Right lobe of liver (tissue), 6 donors: Measurements from ENCODE around the gene AVPI1. TPM values are rescaled to one million over a fixed set of nuclear protein-coding genes. Genes with fewer than 3 reads are reported as not detected.

ENCODE experiments used
- ATAC-seq, 4 donors: fragments of 200-7000 bp; cut with Tn5 transposase; one replicate each; pipeline ENCODE4 v1.9.1; 2020; ENCODE audit warnings: mild to moderate bottlenecking in 4 of 4, moderate library complexity in 4 of 4
- DNase-seq, 3 donors: peaks; one replicate each; pipeline ENCODE4 v3.0.0-alpha.2; 2020
- H3K27ac ChIP-seq, 3 donors: fragments of 200-600 bp; one replicate each; pipeline ENCODE4 v1.8.0; 2022
- H3K27me3 ChIP-seq, 2 donors: fragments of 200-600 bp; one replicate each; pipeline ENCODE4 v1.8.0; 2022
- H3K36me3 ChIP-seq, 4 donors: fragments of 200-600 bp; sonication (generic) in 1 of 4; one replicate each; pipeline versions ENCODE4 v1.5.1 to v1.8.0; 2017 to 2022; ENCODE audit warnings: control low read depth in 1 of 4
- H3K4me1 ChIP-seq, 4 donors: fragments of 200-600 bp; sonication (generic) in 1 of 4; one replicate each; pipeline versions ENCODE4 v1.5.1 to v1.8.0; 2017 to 2022; ENCODE audit warnings: control low read depth in 1 of 4
- H3K4me3 ChIP-seq, 3 donors: fragments of 200-600 bp; one replicate each; pipeline ENCODE4 v1.8.0; 2022
- H3K9me3 ChIP-seq, 4 donors: fragments of 200-600 bp; sonication (generic) in 1 of 4; one replicate each; pipeline versions ENCODE4 v1.5.1 to v1.8.0; 2017 to 2022; ENCODE audit warnings: control low read depth in 1 of 4
- POLR2A ChIP-seq: fragments of 450-650 bp; IDR thresholded peaks from one replicate; pipeline ENCODE4 v1.6.1; 2017; ENCODE audit warnings: antibody characterized with exemption, mild to moderate bottlenecking
- WGBS: methylation state at CpG from one replicate; pipeline ENCODE4 v1.1.6; 2018; ENCODE audit warnings: low coverage, low lambda C conversion rate; ENCODE audit not compliant: insufficient coverage; ENCODE audit errors: missing lambda C conversion rate; 5-methylcytosine and 5-hydroxymethylcytosine counted together
- intact Hi-C, 2 donors: fragments of 100-400 bp; cut with DNase I; formaldehyde crosslinking; loops; one replicate each; pipeline versions ENCODE4 v1.11.2 to v1.14.1; 2022
- total RNA-seq, 6 experiments: library from RNA; depleted of rRNA in 2 of 6; stranded (reverse); fragments of >200 nt in 2 of 6; fragmentation: NEBNext Ultra II Directional in 3 of 6; extraction: Animal tissue kit (Norgen Biotek cat#: 25700) in 3 of 6; gene quantifications; one replicate each; pipeline versions ENCODE4 v1.1.0 to v1.2.4, GENCODE V29; 2016 to 2023
- TF ChIP-seq, protein P1 (sequence below), 4 donors: fragments of 200-600 bp in 3 of 4; fragments of 450-650 bp in 1 of 4; IDR thresholded peaks; one replicate each; pipeline versions ENCODE4 v1.5.1 to v1.8.0; 2016 to 2022; ENCODE audit warnings: antibody characterized with exemption in 4 of 4, mild to moderate bottlenecking in 2 of 4
- donor health status: DM: no; HTN: yes; CAD: no.
- donor health status: DM: no; HTN: no; CAD: no.
- donor health status: DM: no; HTN: no; CAD: no.
- donor health status: DM: no; HTN: yes; CAD: no.
- donor health status: DM: no; HTN: yes; CAD: no.

The AVPI1 gene
- total RNA-seq, 6 experiments from 2014 or later: 10.3 to 27.0 (median 20.2) TPM

DNA sequence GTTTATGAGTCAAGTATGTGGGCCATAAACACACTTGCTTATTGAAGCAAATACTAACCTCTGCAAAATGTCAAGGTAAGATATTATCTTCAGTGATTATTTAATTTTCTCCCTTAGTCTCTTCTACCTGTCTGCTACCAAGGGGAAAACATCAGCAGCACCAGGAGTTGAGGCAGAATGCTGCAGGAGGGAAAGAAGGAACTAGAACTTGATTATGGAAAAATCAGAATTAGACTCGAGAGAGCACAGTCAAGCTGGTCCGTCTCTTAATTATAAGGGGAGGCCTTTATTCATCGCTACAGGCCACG is 45.0 kb upstream of the AVPI1 start:
- TF ChIP-seq, protein P1, sequence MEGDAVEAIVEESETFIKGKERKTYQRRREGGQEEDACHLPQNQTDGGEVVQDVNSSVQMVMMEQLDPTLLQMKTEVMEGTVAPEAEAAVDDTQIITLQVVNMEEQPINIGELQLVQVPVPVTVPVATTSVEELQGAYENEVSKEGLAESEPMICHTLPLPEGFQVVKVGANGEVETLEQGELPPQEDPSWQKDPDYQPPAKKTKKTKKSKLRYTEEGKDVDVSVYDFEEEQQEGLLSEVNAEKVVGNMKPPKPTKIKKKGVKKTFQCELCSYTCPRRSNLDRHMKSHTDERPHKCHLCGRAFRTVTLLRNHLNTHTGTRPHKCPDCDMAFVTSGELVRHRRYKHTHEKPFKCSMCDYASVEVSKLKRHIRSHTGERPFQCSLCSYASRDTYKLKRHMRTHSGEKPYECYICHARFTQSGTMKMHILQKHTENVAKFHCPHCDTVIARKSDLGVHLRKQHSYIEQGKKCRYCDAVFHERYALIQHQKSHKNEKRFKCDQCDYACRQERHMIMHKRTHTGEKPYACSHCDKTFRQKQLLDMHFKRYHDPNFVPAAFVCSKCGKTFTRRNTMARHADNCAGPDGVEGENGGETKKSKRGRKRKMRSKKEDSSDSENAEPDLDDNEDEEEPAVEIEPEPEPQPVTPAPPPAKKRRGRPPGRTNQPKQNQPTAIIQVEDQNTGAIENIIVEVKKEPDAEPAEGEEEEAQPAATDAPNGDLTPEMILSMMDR (IDR thresholded peaks at IDR 0.05): peak in 1 of 4 donors; percentile 1
- TF ChIP-seq POLR2A: no peak
- Histone ChIP-seq H3K4me1 (peaks cover 0 to 3% (median 0%) of the 10 kb centered on the region in 4 donors), H3K4me3 (no peak overlapping the region), H3K27me3 (no peaks in the 10 kb centered on the region), H3K36me3 (no peaks in the 10 kb centered on the region), H3K9me3 (no peaks in the 10 kb centered on the region), H3K27ac (no peak overlapping the region)
- no peak for DNase-seq
- 55% methylated on average over 4 of the region's 4 CpGs for WGBS
- no peak for ATAC-seq
- intact Hi-C loops: loop anchor here in 1 of 2 donors (10.0 kb wide), 1 partner anchor 57 kb away; no protein-coding TSS in a partner anchor

DNA sequence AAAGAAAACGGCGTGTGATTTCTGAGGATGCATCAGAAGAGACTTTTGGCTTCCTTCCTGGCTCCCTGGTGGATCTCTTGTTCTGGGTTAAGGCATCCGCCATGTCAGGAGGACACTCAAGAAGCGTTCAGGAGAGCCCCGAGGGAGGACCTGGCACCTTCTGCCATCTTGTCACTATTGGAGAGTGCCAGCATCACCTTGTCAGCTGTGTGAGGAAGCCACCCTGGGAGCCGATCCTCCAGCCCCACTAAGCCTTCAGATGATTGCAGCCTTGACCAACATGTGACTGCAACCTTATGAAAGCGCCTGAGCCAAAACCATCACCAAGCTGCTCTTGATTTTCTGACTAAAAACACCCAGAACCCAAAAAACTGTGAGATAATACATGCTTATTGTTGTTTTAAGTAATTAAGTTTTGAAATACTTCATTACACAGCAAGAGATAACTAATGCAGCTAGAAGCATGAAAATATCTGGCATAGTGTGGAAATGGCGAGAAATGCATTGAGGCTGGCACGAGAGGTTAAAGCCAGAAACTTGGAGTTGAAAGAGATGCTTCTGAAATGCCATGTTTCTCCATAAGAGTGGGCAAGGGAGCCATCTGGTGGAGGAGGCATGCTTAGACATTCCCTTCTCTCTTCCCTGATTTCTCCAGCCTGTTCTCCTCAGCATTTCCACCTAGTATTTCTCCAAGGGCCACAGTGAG is 44.5 kb upstream of the AVPI1 start:
- H3K27ac ChIP-seq: no peak overlapping the region
- no peak overlapping the region for H3K4me3 ChIP-seq
- ATAC-seq: peak; percentile 89 to 92 (median 92)
- intact Hi-C loops: loop anchor here in 1 of 2 donors (10.0 kb wide), 1 partner anchor 57 kb away; no protein-coding TSS in a partner anchor
- no peaks in the 10 kb centered on the region for H3K27me3 ChIP-seq
- no peaks in the 10 kb centered on the region for H3K4me1 ChIP-seq
- 7% methylated on average over 2 of the region's 9 CpGs for WGBS
- H3K9me3 ChIP-seq: no peaks in the 10 kb centered on the region
- DNase-seq: peak; percentile 31 to 71 (median 49)
- no peaks in the 10 kb centered on the region for H3K36me3 ChIP-seq
- TF ChIP-seq, protein P1 (IDR thresholded peaks at IDR 0.05): peak; percentile 83 to 94 (median 86)
- TF ChIP-seq POLR2A: no peak

DNA sequence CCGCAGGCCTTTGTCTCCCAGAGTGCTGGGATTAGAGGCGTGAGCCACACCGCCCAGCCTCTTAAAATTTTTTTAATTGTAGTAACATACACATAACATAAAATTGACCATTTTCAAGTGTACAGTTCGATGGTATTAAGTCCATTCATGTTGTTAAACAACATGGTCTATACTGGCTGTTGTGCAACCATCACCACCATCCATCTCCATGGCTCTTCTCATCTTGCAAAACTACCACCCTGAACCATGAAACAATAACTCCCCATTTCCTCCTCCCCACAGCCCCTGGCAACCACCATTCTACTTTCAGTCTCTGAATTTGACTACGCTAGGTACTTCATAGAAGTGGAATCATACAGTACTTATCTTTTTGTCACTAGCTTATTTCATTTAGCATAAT is 42.0 kb upstream of the AVPI1 start:
- TF ChIP-seq POLR2A: no peak
- TF ChIP-seq, protein P1 (IDR thresholded peaks at IDR 0.05): no peak
- intact Hi-C loops: no loop called here
- Histone ChIP-seq H3K4me3 (no peak overlapping the region), H3K36me3 (no peaks in the 10 kb centered on the region), H3K4me1 (no peaks in the 10 kb centered on the region), H3K27me3 (no peaks in the 10 kb centered on the region), H3K9me3 (no peaks in the 10 kb centered on the region), H3K27ac (no peak overlapping the region)
- ATAC-seq (no peak), DNase-seq (no peak)
- WGBS: 74% methylated on average over 5 of the region's 5 CpGs

DNA sequence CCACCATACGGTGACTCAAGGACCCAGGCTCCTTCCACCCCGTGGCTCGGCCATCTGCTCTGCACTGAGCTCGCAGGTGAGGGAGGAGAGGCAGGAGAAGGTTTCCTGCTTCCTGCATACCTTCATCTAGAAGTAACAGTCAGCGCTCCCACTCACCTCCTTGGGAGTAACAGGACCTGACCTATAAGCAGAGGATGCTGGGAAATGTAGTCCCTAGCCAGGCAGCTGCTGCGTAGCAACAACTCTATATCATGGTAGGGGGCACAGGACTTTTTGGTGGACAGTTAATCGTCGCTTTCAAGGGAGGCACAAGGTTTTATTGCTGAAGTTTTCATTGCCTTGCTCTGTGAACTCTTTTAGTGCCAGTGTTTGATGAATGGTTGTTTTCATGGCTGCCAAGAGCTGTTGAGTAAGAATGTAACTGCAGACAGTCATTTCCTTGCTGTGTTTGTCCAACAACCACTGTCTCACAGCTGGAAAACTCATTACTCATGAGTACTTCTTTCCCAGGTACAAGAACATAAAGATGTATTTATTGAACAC is 39.7 kb upstream of the AVPI1 start:
- peak in 1 of 3 donors; percentile 25 for DNase-seq
- Histone ChIP-seq H3K27ac (no peak overlapping the region), H3K9me3 (no peaks in the 10 kb centered on the region)

More for the DNA sequence above, 39.7 kb upstream of the AVPI1 start:
- TF ChIP-seq, protein P1 (IDR thresholded peaks at IDR 0.05): no peak
- no peak for TF ChIP-seq POLR2A
- ATAC-seq: peak; percentile 31 to 75 (median 66)
- Histone ChIP-seq H3K4me3 (no peak overlapping the region), H3K27me3 (no peaks in the 10 kb centered on the region), H3K4me1 (no peaks in the 10 kb centered on the region), H3K36me3 (no peaks in the 10 kb centered on the region)
- intact Hi-C loops: no loop called here
- WGBS: 33% methylated on average over 8 of the region's 8 CpGs
